Trophoblast cell (in vitro differentiated cells and primary cell): Measurements from ENCODE around the gene SLC9B1.
"Not testable (repeated sequence)": the region's sequence is repeated elsewhere in the genome, so short reads cannot be mapped to it uniquely, and the experiment has no call there.

Source experiments
- DNase-seq, 2 donors: peaks; one replicate each; pipeline ENCODE4 v3.0.0-alpha.2; 2016
- H2AFZ ChIP-seq: 2 replicates; pipeline ENCODE4 v1.6.1; 2013; ENCODE audit warnings: low read length, moderate library complexity, mild to moderate bottlenecking; ENCODE audit not compliant: insufficient read depth, poor library complexity
- H2AK5ac ChIP-seq: 2 replicates; pipeline ENCODE4 v1.6.1; 2013; ENCODE audit warnings: mild to moderate bottlenecking, low read length
- H2BK120ac ChIP-seq: 2 replicates; pipeline ENCODE4 v1.6.1; 2013; ENCODE audit warnings: low read length, mild to moderate bottlenecking, moderate library complexity; ENCODE audit not compliant: insufficient read depth, poor library complexity
- H2BK12ac ChIP-seq: 2 replicates; pipeline ENCODE4 v1.6.1; 2013; ENCODE audit warnings: mild to moderate bottlenecking, low read length, moderate library complexity
- H2BK5ac ChIP-seq: 2 replicates; pipeline ENCODE4 v1.6.1; 2013; ENCODE audit warnings: low read length, low read depth, moderate library complexity, mild to moderate bottlenecking; ENCODE audit not compliant: poor library complexity
- H3K14ac ChIP-seq: 2 replicates; pipeline ENCODE4 v1.6.1; 2013; ENCODE audit warnings: mild to moderate bottlenecking, low read length
- H3K18ac ChIP-seq: 2 replicates; pipeline ENCODE4 v1.6.1; 2013; ENCODE audit warnings: mild to moderate bottlenecking, low read length
- H3K23ac ChIP-seq: 2 replicates; pipeline ENCODE4 v1.6.1; 2013; ENCODE audit warnings: low read length
- H3K27ac ChIP-seq: 2 replicates; pipeline ENCODE4 v1.5.1; 2013; ENCODE audit warnings: low read depth, mild to moderate bottlenecking, inconsistent platforms, low read length, moderate library complexity
- H3K27me3 ChIP-seq: 2 replicates; pipeline ENCODE4 v1.6.1; 2013; ENCODE audit warnings: inconsistent platforms, mild to moderate bottlenecking, low read length, moderate library complexity; ENCODE audit not compliant: insufficient read depth
- H3K36me3 ChIP-seq, 2 experiments: 1 replicate in 1 of 2; 2 replicates in 1 of 2; pipeline ENCODE4 v1.6.1; 2013; ENCODE audit warnings: low read length in 2 of 2, mild to moderate bottlenecking in 2 of 2, moderate library complexity in 1 of 2; ENCODE audit not compliant: insufficient read depth in 2 of 2, control insufficient read depth in 1 of 2
- H3K4ac ChIP-seq: 2 replicates; pipeline ENCODE4 v1.6.1; 2013; ENCODE audit warnings: low read depth, mild to moderate bottlenecking, low read length, moderate library complexity
- H3K4me1 ChIP-seq, 2 experiments: 1 replicate in 1 of 2; 2 replicates in 1 of 2; pipeline ENCODE4 v1.6.1; 2013; ENCODE audit warnings: low read length in 2 of 2, mild to moderate bottlenecking in 2 of 2, moderate library complexity in 1 of 2; ENCODE audit not compliant: insufficient read depth in 2 of 2, control insufficient read depth in 1 of 2
- H3K4me2 ChIP-seq: 2 replicates; pipeline ENCODE4 v1.6.1; 2013; ENCODE audit warnings: inconsistent platforms, mild to moderate bottlenecking, low read length, moderate library complexity
- H3K4me3 ChIP-seq: 2 replicates; pipeline ENCODE4 v1.5.1; 2013; ENCODE audit warnings: mild to moderate bottlenecking, low read depth, low read length, inconsistent platforms
- H3K79me1 ChIP-seq: one replicate; pipeline ENCODE4 v1.6.1; 2013; ENCODE audit warnings: low read length
- H3K79me2 ChIP-seq: 2 replicates; pipeline ENCODE4 v1.6.1; 2013; ENCODE audit warnings: low read length, mild to moderate bottlenecking; ENCODE audit not compliant: control insufficient read depth, insufficient read depth, poor library complexity
- H3K9ac ChIP-seq: 2 replicates; pipeline ENCODE4 v1.6.1; 2013; ENCODE audit warnings: mild to moderate bottlenecking, low read length
- H3K9me3 ChIP-seq: 2 replicates; pipeline ENCODE4 v1.6.1; 2013; ENCODE audit warnings: low read depth, mild to moderate bottlenecking, control low read depth, inconsistent platforms, low read length; ENCODE audit not compliant: insufficient read depth
- H4K12ac ChIP-seq: 2 replicates; pipeline ENCODE4 v1.6.1; 2013; ENCODE audit warnings: low read depth, mild to moderate bottlenecking, low read length, moderate library complexity
- H4K8ac ChIP-seq: 2 replicates; pipeline ENCODE4 v1.6.1; 2013; ENCODE audit warnings: low read depth, mild to moderate bottlenecking, low read length, moderate library complexity
- H4K91ac ChIP-seq: one replicate; pipeline ENCODE4 v1.6.1; 2013; ENCODE audit warnings: low read depth, mild to moderate bottlenecking, low read length, moderate library complexity
- WGBS: extraction: QIAGEN DNeasy Blood & Tissue Kit; methylation state at CpG from one replicate; pipeline ENCODE4 v1.1.7; 2013; ENCODE audit warnings: missing lambda C conversion rate; ENCODE audit not compliant: insufficient read length, insufficient coverage; ENCODE audit errors: extremely low coverage; 5-methylcytosine and 5-hydroxymethylcytosine counted together

The SLC9B1 gene

DNA sequence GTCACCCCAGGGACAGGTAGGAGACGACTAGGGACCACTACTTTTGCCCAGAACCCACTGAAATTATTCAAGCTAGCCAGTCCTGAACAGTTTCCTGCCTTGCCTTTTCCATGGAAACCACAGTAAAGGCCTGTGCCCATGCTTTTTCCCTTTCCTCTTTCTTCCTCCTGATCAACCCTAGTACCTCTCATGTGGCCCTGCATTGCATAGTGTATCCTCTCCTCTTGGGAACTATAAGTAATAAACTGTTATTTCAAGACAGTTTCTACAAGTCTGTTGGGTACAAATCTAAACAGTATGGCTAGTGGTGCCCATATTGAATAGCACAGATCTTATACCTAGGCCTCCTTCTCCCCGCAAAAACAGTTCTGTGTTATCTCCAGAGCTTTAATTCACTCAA lies 136.2 kb downstream of the SLC9B1 start:
- no peaks in the 10 kb centered on the region for H3K4me1 ChIP-seq
- H4K8ac ChIP-seq: no peak overlapping the region
- H2AFZ ChIP-seq: no peak overlapping the region
- no peaks in the 10 kb centered on the region for H3K79me2 ChIP-seq
- H3K79me1 ChIP-seq: no peaks in the 10 kb centered on the region
- no peak overlapping the region for H3K18ac ChIP-seq
- no peak overlapping the region for H3K4me2 ChIP-seq
- no CpG with 5 or more reads among the region's 2 CpGs for whole genome bisulfite sequencing
- no peak overlapping the region for H2BK12ac ChIP-seq
- H4K12ac ChIP-seq: no peak overlapping the region
- H2BK120ac ChIP-seq: no peak overlapping the region
- H4K91ac ChIP-seq: no peak overlapping the region
- H3K23ac ChIP-seq: no peak overlapping the region
- no peak overlapping the region for H3K14ac ChIP-seq
- H3K9ac ChIP-seq: no peak overlapping the region
- peaks cover 2 to 5% of the 10 kb centered on the region in 2 experiments for H3K36me3 ChIP-seq
- H2AK5ac ChIP-seq: no peak overlapping the region
- no peak for DNase-seq
- no peak overlapping the region for H3K4me3 ChIP-seq
- H3K4ac ChIP-seq: no peak overlapping the region
- no peaks in the 10 kb centered on the region for H3K27me3 ChIP-seq
- H2BK5ac ChIP-seq: no peak overlapping the region
- no peaks in the 10 kb centered on the region for H3K9me3 ChIP-seq
- H3K27ac ChIP-seq: no peak overlapping the region

DNA sequence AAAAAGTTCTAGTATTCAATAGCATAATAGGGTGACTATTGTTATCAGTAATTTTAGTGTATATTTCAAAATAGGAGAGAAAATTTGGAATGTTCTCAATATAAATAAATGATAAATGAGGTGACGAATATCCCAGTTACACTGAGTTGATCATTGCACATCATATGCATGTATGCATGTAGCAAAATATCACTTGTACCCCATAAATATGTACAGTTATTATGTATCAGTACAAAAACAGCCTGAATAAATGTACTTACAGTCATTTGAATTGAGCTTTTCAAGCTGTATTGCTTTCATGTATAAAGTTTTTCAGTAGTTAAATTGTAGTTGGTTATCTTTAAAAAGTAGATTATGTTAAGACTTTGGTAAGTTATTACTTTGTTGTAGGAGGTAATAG lies 138.2 kb downstream of the SLC9B1 start:
- no peak overlapping the region for H2BK5ac ChIP-seq
- no peak overlapping the region for H3K9ac ChIP-seq
- WGBS: no CpG with 5 or more reads among the region's 1 CpG
- no peak overlapping the region for H3K14ac ChIP-seq
- peaks cover 10 to 14% of the 10 kb centered on the region in 2 experiments for H3K36me3 ChIP-seq
- H3K4ac ChIP-seq: no peak overlapping the region
- no peaks in the 10 kb centered on the region for H3K79me1 ChIP-seq
- DNase-seq: no peak
- no peaks in the 10 kb centered on the region for H3K27me3 ChIP-seq
- H2BK12ac ChIP-seq: no peak overlapping the region
- no peak overlapping the region for H4K91ac ChIP-seq
- no peak overlapping the region for H3K4me3 ChIP-seq
- H4K12ac ChIP-seq: no peak overlapping the region
- no peak overlapping the region for H3K18ac ChIP-seq
- peaks cover 7% of the 10 kb centered on the region for H3K9me3 ChIP-seq
- no peaks in the 10 kb centered on the region for H3K79me2 ChIP-seq
- H2AK5ac ChIP-seq: no peak overlapping the region
- H3K4me1 ChIP-seq: no peaks in the 10 kb centered on the region
- no peak overlapping the region for H2AFZ ChIP-seq
- H2BK120ac ChIP-seq: no peak overlapping the region
- no peak overlapping the region for H3K23ac ChIP-seq
- no peak overlapping the region for H3K4me2 ChIP-seq
- H3K27ac ChIP-seq: no peak overlapping the region
- no peak overlapping the region for H4K8ac ChIP-seq

DNA sequence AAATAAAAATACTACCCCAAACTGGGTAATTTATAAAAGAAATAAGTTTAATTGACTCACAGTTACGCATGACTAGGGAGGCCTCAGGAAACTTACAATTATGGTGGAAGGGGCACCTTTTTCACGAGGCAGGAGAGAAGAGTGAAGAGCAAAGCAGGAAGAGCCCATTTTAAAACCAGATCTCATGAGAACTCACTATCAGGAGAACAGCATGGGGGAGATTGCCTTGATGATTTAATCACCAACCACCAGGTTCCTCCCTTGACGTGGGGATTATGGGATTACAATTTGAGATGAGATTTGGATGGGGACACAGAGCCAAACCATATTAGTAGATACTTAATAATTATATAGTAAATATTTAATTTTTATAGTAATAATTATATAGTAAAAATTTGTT lies 140.6 kb downstream of the SLC9B1 start:
- Histone ChIP-seq H3K4ac (no peak overlapping the region), H3K4me1 (no peaks in the 10 kb centered on the region), H3K18ac (no peak overlapping the region), H3K4me3 (no peak overlapping the region), H3K27ac (no peak overlapping the region), H2AK5ac (no peak overlapping the region), H2BK120ac (no peak overlapping the region), H4K8ac (no peak overlapping the region), H2AFZ (no peak overlapping the region), H4K91ac (no peak overlapping the region), H3K27me3 (no peaks in the 10 kb centered on the region), H3K79me1 (no peaks in the 10 kb centered on the region), H2BK5ac (no peak overlapping the region), H3K36me3 (peaks cover 10 to 15% of the 10 kb centered on the region in 2 experiments), H3K23ac (no peak overlapping the region), H3K9me3 (peaks cover 7% of the 10 kb centered on the region), H3K79me2 (no peaks in the 10 kb centered on the region), H4K12ac (no peak overlapping the region), H3K14ac (no peak overlapping the region), H3K4me2 (no peak overlapping the region), H3K9ac (no peak overlapping the region), H2BK12ac (no peak overlapping the region)
- DNase-seq: no peak
- WGBS: no CpG with 5 or more reads among the region's 3 CpGs

DNA sequence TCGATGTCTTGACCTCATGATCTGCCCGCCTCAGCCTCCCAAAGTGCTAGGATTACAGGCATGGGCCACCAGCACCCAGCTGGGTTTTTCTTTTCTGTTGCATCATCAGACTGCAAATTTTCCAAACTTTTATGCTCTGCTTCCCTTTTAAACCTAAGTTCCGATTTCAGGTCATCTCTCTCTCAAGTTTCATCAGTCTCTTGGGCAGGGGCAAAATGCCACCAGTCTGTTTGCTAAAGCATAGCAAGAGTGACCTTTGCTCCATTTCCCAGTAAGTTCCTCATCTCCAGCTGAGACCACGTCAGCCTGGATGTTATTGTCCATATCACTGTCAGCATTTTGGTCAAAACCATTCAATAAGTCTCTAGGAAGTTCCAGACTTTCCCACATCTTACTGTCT lies 141.2 kb downstream of the SLC9B1 start:
- not testable (repeated sequence) for H3K9me3 ChIP-seq, H4K8ac ChIP-seq, H3K18ac ChIP-seq, H3K4me1 ChIP-seq, H3K23ac ChIP-seq, H3K79me2 ChIP-seq, H3K4me2 ChIP-seq, H2BK120ac ChIP-seq, H3K4me3 ChIP-seq, H3K14ac ChIP-seq, H2BK12ac ChIP-seq, H3K79me1 ChIP-seq, H4K12ac ChIP-seq, H2BK5ac ChIP-seq, H3K27ac ChIP-seq, H2AFZ ChIP-seq, H3K27me3 ChIP-seq, H4K91ac ChIP-seq, H3K9ac ChIP-seq, H3K4ac ChIP-seq, H2AK5ac ChIP-seq
- peaks cover 10 to 15% of the 10 kb centered on the region in 2 experiments for H3K36me3 ChIP-seq
- no CpG with 5 or more reads among the region's 4 CpGs for WGBS
- DNase-seq: peak in 1 of 2 donors; percentile 38
